SU-DHL-6 (cell line): ENCODE results near the gene DLG1.

ENCODE experiments used
- H2AFZ ChIP-seq: fragments of 200-600 bp; sonication (generic); 2 replicates; pipeline ENCODE4 v1.6.1; 2014; ENCODE audit warnings: low read depth, mild to moderate bottlenecking, moderate library complexity, mixed read lengths, antibody characterized with exemption, low read length; ENCODE audit not compliant: severe bottlenecking
- H3F3A ChIP-seq: fragments of 200-600 bp; shearing (Covaris generic); 2 replicates; pipeline ENCODE4 v1.6.0; 2016; ENCODE audit warnings: antibody characterized with exemption, mild to moderate bottlenecking; ENCODE audit not compliant: insufficient read depth
- H3K27ac ChIP-seq: fragments of 200-600 bp; sonication (generic); 2 replicates; pipeline ENCODE4 v1.5.1; 2016; ENCODE audit warnings: low read depth, mild to moderate bottlenecking, low read length, moderate library complexity, mixed read lengths
- H3K27me3 ChIP-seq: fragments of 200-600 bp; sonication (generic), shearing (Covaris generic); 2 replicates; pipeline ENCODE4 v1.6.0; 2014; ENCODE audit warnings: mild to moderate bottlenecking, low read length
- H3K36me3 ChIP-seq: fragments of 200-600 bp; sonication (generic); 2 replicates; pipeline ENCODE4 v1.6.1; 2014; ENCODE audit warnings: mild to moderate bottlenecking, low read length, mixed read lengths
- H3K4me2 ChIP-seq: fragments of 300-600, 200-600 bp; shearing (Covaris generic), sonication (generic); 2 replicates; pipeline ENCODE4 v1.6.0; 2014; ENCODE audit warnings: low read length, low read depth, mild to moderate bottlenecking; ENCODE audit not compliant: poor library complexity, severe bottlenecking
- H3K4me3 ChIP-seq: fragments of 200-600 bp; sonication (generic); 2 replicates; pipeline ENCODE4 v1.5.1; 2014; ENCODE audit warnings: antibody characterized with exemption, low read length, mild to moderate bottlenecking, mixed read lengths; ENCODE audit not compliant: insufficient read depth, poor library complexity, severe bottlenecking
- H3K79me2 ChIP-seq: fragments of 200-600 bp; sonication (generic); 2 replicates; pipeline ENCODE4 v1.6.1; 2014; ENCODE audit warnings: mild to moderate bottlenecking, low read length, moderate library complexity; ENCODE audit not compliant: insufficient read depth
- H3K9ac ChIP-seq: fragments of 200-600 bp; sonication (generic); 2 replicates; pipeline ENCODE4 v1.7.0; 2014; ENCODE audit warnings: mild to moderate bottlenecking, low read length
- H3K9me2 ChIP-seq: fragments of 200-600 bp; sonication (generic); replicated peaks from 2 replicates; pipeline ENCODE4 v1.6.1; 2014; ENCODE audit warnings: low read length; ENCODE audit not compliant: insufficient read depth
- H3K9me3 ChIP-seq: fragments of 200-600 bp; sonication (generic); 2 replicates; pipeline ENCODE4 v1.6.1; 2014; ENCODE audit warnings: low read length, mixed read lengths; ENCODE audit not compliant: insufficient read depth
- H4K20me1 ChIP-seq: fragments of 200-600 bp; sonication (generic); 2 replicates; pipeline ENCODE4 v1.6.1; 2014; ENCODE audit warnings: low read depth, mild to moderate bottlenecking, antibody characterized with exemption, low read length, moderate library complexity, mixed read lengths
- CTCF ChIP-seq: fragments of 200-600 bp; sonication (generic); IDR thresholded peaks from one replicate; pipeline ENCODE4 v1.5.1; 2017; ENCODE audit warnings: antibody characterized with exemption, mild to moderate bottlenecking, low read length, moderate library complexity; ENCODE audit not compliant: insufficient read depth, poor library complexity, severe bottlenecking
- EZH2phosphoT487 ChIP-seq: fragments of 200-600 bp; sonication (generic), shearing (Covaris generic); conservative IDR thresholded peaks from 2 replicates; pipeline ENCODE4 v1.6.1; 2018; ENCODE audit warnings: mild to moderate bottlenecking, antibody characterized with exemption, low read length, moderate library complexity, mixed read lengths

The DLG1 gene

GRCh38 chr3:197021729-197022404, 276.5 kb downstream of the DLG1 start:
- Histone ChIP-seq H2AFZ (no peak overlapping the region), H3K9me2 (no peaks in the 10 kb centered on the region), H4K20me1 (no peaks in the 10 kb centered on the region), H3K9me3 (no peaks in the 10 kb centered on the region), H3K79me2 (no peaks in the 10 kb centered on the region), H3K36me3 (no peaks in the 10 kb centered on the region), H3K27me3 (no peaks in the 10 kb centered on the region), H3K27ac (no peak overlapping the region), H3F3A (peaks cover 4% of the 10 kb centered on the region; the same call in 1 of the 2 replicates), H3K4me2 (no peak overlapping the region), H3K4me3 (no peak overlapping the region), H3K9ac (no peak overlapping the region)
- TF ChIP-seq CTCF (no peak), EZH2phosphoT487 (no peak)

DNA sequence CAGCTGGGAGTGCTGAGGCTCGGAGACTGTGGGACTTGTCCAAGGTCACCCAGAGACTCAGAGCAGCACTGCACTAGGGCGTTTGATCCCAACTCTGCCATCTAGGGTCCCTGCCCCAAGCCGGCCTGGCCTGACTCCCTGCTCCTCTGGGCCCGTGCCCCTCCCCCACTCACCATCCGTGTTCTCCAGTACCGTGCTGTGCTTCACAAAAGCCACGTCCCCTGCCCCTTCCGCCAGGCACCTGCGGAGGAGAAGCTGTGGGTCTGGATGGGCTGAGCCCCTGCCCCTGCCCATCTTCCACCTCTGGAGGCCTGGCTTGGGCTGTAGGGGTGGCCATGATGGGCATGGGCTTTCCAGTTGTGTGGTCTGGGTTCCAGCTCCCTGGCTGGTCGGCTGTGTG, 277.2 kb downstream of the DLG1 start:
- Histone ChIP-seq H3K79me2 (no peaks in the 10 kb centered on the region), H3K4me2 (no peak overlapping the region), H3K9me3 (no peaks in the 10 kb centered on the region), H3K4me3 (no peak overlapping the region), H3K27ac (no peak overlapping the region), H3K27me3 (no peaks in the 10 kb centered on the region), H3F3A (peaks cover 4% of the 10 kb centered on the region; the same call in 1 of the 2 replicates), H3K9ac (no peak overlapping the region), H3K36me3 (no peaks in the 10 kb centered on the region), H4K20me1 (no peaks in the 10 kb centered on the region), H2AFZ (no peak overlapping the region), H3K9me2 (no peaks in the 10 kb centered on the region)
- TF ChIP-seq CTCF (no peak), EZH2phosphoT487 (no peak)

DNA sequence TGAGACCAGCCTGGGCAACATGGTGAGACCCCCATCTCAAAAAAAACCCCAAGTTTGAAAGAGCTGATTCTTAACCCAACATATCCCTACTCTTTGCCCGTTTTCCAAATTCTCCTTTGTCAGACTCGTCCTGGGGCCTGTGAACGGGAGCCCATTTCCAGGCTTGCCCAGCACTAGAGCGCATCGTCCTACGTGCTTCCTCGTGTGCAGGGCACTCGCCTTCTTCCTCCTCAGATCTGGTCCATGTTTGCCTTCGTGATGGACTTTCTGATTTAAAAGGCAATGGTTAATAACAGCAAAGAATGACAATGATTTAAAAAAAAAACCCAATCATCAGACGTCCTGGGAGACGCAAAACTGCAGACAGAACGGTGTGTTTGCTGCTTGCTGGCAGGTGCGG, 278.9 kb downstream of the DLG1 start:
- Histone ChIP-seq H4K20me1 (no peaks in the 10 kb centered on the region), H3K9ac (no peak overlapping the region), H3K27me3 (no peaks in the 10 kb centered on the region), H3K9me3 (no peaks in the 10 kb centered on the region), H2AFZ (no peak overlapping the region), H3K79me2 (no peaks in the 10 kb centered on the region), H3K4me2 (no peak overlapping the region), H3K9me2 (no peaks in the 10 kb centered on the region), H3K27ac (no peak overlapping the region), H3F3A (no peaks in the 10 kb centered on the region; the same call in 1 of the 2 replicates), H3K4me3 (no peak overlapping the region), H3K36me3 (no peaks in the 10 kb centered on the region)
- TF ChIP-seq EZH2phosphoT487 (no peak), CTCF (no peak)
